GM10847 (cell line): Measurements from ENCODE around the gene DCAF15.

Experiments used
- POLR2A ChIP-seq: IDR thresholded peaks from 2 replicates; pipeline ENCODE4 v1.6.1; 2011; ENCODE audit not compliant: insufficient read length; ENCODE audit errors: extremely low read depth

Gene DCAF15, protein sequence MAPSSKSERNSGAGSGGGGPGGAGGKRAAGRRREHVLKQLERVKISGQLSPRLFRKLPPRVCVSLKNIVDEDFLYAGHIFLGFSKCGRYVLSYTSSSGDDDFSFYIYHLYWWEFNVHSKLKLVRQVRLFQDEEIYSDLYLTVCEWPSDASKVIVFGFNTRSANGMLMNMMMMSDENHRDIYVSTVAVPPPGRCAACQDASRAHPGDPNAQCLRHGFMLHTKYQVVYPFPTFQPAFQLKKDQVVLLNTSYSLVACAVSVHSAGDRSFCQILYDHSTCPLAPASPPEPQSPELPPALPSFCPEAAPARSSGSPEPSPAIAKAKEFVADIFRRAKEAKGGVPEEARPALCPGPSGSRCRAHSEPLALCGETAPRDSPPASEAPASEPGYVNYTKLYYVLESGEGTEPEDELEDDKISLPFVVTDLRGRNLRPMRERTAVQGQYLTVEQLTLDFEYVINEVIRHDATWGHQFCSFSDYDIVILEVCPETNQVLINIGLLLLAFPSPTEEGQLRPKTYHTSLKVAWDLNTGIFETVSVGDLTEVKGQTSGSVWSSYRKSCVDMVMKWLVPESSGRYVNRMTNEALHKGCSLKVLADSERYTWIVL

DNA sequence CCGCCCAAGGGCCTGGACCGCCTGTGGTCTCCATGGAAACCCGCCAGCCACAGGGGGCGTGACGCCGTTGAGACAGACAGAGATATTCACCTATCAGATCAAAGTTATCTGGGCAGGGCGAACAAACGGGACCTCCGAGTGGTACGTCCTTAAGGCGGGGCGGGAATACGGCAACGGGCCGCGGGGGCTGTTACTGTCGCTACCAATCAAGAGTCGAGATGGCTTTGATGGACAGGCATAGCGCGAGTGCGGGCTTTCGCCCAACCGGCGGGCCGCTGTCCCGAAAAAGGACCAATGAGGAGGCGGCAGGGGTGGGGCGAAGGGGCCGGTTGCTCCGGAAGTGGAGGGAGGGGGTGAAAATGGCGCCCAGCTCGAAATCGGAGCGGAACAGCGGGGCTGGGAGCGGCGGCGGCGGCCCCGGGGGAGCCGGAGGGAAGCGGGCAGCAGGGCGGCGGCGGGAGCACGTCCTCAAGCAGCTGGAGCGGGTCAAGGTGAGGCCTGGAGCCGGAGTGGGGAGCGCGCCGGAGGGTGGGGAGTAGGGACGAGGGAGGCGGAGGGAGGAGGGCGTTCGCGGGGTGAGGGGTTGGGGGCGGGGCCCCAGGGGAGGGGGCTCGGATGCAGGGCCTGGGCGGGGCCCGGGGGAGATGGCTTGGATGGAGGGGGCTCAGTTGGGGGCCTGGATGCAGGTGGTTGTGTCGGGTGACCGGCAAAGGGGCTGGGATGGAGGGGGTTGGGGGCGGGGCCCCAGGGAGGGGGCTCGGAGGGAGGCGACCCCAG is at the start of gene DCAF15:
Gene DCAF15 (plus strand): TSS at position 356 of the 777 bp plus-strand sequence. CDS start 4 bp downstream, at position 360.
- TF ChIP-seq POLR2A: peak; percentile 69

DNA sequence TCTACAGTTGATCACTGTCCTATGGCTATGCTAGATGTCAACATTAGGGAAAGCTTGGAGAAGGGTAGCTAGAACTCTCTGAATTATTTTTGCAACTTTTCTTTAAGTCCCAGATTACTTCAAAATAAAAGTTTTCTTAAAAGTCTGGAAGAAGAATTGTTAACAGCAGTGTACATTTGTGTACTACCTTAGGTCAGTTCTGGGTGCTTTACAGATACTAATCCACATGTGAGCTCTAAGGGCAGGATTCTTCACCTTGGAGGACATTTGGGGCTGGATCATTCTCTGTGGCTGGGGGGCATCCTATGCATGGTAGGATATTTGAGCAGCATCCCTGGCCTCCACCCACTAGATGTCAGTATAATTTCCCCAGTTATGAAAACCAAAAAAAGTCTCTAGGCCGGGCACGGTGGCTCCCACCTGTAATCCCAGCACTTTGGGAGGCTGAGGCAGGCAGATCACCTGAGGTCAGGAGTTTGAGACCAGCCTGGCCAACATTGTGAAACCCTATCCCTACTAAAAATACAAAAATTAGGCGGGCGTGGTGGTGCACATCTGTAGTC is 49.2 kb upstream of the DCAF15 start:
- no peak for TF ChIP-seq POLR2A

DNA sequence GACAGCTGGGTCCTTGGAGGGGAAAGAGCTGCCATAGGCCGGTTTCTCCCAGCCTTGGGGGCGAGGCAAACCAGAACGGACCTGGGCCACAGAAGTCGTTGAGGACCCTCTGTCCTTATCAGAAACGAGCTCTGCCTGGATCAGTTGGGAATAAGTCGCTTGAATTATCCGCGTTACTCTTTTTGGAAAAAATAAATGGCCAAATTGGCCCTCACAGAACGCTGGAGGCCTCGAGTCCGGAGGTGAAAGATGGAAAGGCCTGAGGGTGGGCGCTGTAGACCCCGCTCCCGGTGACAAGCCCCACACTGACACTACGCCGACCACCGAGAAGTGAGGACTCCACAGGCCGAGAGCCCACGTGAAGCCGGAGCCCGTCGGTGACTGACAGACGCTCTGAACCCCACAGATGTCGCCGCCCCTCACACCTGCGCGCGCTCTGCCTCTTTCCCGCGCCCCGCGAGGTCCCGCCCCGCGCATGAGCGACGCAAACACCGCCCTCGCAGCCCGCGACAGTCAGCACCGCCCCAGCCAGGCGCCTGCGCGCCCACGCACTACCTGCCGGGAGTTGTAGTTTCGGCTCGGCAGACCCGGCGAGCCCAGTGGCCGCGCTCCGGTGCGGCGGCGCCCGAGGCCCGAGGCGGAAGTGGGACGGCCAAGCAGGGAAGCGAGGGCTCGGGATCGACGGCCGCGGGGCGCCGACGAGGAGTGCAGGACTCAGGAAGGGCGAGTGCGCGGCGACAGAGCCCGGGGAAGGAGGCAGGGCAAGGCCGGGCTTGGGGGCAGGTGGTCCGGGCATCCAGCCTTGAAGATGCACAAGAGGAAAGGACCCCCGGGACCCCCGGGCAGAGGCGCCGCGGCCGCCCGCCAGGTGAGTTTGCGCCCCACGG is 46.4 kb upstream of the DCAF15 start, which contains the start of the genes BRME1 and CC2D1A:
Gene BRME1 (minus strand): TSS at position 484 of the 887 bp plus-strand sequence. CDS start 1,225 bp downstream, outside the sequence.
Gene CC2D1A (plus strand): TSS at position 568 of the 887 bp plus-strand sequence. CDS start 241 bp downstream, at position 809.
- TF ChIP-seq POLR2A: peak; percentile 59

DNA sequence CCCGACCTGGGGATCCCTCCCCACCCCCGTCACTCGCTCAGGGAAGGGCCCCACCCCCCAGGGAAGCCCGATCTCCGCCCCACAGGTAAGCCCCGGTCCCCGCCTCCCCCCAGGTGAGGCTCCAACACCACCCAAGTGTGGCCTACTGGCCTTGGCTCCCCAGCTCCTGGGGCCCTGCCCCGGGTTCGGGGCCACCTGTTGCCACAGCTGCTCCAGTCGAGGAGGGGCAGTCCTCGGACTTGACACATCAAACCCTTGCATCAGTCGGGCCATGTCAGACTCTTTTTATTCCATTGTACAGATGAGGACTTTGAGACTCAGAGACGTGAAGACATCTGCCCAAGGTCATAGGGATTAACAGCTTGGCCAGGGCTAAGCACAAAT is 45.8 kb upstream of the DCAF15 start:
- TF ChIP-seq POLR2A: no peak

DNA sequence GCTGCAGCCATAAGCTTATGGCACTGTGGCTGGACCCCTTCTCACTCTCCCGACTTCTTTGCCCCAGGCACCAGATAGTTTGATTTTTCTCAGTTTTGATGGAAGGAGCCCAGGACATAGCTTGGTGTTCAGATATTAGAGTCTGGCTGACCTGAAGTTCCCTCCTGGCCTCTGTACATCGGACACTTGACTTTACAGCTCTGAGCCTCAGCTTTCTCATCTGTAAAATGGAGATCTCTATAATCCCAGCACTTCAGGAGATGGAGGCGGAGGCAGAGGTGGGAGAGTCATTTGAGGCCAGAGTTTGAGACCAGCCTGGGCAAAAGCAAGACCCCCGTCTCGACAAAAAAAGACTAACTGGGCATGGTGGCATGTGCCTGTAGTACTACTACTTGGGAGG is 45.4 kb upstream of the DCAF15 start:
- no peak for TF ChIP-seq POLR2A

DNA sequence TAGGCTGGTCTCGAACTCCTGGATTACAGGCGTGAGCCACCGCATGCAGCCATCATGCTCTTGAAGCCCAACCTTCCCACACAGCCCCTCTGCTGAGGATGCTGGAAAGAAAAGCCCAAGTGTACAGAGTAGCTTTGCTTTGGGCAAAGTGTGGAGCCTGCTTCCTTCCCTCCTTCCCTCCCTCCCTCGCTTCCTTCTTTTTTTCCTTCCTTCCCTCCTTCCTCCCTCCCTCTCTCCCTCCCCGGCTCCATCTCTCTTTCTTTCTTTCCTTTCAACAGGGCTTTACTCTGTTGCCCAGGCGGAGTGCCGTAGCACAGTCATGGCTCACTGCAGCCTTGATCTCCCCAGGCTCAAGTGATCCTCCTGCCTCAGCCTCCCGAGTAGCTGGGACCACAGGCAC is 43.6 kb upstream of the DCAF15 start:
- TF ChIP-seq POLR2A: no peak

DNA sequence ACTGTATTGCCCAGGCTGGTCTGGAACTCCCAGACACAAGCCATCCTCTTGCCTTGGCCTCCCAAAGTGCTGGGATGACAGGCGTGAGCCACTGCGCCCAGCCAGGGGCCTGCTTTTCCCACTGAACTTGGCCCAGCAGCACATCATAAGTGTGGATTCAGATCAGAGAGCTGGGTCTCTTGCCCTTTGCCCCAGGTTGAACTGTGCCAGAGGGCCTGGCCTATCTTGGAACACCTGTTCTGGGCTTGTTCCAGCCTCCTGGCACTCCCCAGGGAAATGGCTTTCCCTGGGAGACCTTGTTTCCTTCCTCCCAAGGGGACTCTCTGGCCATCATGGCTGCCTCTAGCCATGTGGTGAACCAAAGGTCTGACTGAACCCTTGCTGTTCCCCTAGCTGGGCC is 42.9 kb upstream of the DCAF15 start:
- TF ChIP-seq POLR2A: no peak

DNA sequence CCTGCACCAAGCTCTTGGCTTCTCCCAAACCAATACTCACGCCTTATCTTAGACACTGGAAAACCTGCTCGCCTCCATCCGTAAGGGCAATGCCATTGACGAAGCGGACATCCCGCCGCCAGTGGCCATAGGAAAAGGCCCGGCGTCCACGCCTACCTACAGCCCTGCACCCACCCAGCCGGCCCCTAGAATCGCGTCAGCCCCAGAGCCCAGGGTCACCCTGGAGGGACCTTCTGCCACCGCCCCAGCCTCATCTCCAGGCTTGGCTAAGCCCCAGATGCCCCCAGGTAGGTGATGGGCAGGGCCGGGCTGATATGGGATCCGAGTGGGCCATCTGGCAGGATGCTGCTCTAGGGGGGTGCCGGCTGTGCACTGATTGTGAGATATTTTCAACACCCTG is 39.0 kb upstream of the DCAF15 start:
- TF ChIP-seq POLR2A: no peak

DNA sequence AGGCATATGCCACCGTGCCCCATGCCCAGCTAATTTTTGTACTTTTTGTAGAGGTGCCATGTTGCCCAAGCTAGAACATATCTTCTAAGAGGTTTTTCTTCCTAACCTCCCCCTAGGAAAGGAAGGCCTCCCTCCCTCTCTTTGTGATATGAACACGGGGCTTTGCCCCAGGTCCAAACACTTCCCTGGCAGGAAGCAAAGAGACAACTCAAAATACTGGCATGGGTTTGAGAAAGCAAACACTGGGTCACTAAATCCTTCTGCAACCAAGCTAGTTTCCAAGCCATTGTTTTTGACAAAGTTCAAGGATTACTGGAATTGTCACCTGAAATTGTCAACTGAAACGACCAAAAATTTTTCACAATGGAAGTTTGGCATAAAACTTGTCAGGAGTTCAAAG is 37.5 kb upstream of the DCAF15 start:
- no peak for TF ChIP-seq POLR2A

DNA sequence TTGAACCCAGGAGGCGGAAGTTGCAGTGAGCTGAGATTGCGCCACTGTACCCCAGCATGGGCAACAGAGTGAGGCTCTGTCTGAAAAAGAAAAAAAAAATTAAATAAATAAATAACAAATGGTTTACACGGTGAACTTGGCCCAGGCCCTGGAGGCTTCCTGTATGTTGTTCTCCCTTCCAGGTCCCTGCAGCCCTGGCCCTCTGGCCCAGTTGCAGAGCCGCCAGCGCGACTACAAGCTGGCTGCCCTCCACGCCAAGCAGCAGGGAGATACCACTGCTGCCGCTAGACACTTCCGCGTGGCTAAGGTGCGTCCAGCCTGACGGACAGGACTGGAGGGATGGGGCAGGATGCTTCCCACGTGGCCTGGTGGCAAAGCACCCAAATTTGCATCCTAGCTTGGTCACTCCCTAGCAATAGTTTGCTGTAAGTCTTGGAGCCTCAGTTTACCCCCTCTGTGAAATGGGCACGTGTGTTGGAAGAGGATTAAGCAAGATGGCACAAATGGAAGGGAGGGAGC is 34.4 kb upstream of the DCAF15 start:
- TF ChIP-seq POLR2A: no peak

DNA sequence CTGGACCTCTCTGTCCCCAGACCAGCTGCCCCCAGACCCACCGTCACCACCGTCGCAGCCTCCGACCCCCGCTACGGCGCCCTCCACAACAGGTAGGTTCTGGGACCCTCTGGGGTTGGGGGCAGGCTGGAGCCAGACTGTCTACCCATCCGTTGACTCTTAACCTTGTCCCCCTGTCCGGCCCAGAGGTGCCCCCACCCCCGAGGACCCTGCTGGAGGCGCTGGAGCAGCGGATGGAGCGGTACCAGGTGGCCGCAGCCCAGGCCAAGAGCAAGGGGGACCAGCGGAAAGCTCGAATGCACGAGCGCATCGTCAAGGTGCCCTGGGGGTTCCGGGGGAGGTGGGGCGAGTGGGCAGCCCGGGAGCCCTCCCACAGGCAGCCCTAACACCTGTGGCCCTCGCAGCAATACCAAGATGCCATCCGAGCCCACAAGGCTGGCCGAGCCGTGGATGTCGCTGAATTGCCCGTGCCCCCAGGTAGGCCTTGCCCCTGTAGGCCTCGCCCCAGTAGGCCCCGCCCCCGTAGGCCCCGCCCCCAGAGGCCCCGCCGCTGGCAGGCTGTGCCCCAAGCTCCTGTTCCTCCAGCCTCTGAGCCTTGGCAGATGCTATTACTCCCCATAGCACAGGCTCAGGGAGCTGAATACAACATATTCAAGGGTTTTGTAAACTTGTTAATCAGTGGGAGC is 33.4 kb upstream of the DCAF15 start:
- TF ChIP-seq POLR2A: no peak

DNA sequence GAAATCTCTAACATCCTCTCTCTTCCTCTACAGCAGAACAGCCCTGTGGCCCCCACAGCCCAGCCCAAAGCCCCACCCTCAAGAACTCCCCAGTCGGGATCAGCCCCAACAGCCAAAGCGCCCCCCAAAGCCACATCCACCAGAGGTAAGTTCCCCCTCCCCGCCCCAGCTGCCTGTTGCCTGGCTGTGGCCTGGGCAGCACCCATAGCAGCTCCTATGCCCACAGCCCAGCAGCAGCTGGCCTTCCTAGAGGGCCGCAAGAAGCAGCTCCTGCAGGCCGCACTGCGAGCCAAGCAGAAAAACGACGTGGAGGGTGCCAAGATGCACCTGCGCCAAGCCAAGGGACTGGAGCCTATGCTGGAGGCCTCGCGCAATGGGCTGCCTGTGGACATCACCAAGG is 31.8 kb upstream of the DCAF15 start:
- no peak for TF ChIP-seq POLR2A

DNA sequence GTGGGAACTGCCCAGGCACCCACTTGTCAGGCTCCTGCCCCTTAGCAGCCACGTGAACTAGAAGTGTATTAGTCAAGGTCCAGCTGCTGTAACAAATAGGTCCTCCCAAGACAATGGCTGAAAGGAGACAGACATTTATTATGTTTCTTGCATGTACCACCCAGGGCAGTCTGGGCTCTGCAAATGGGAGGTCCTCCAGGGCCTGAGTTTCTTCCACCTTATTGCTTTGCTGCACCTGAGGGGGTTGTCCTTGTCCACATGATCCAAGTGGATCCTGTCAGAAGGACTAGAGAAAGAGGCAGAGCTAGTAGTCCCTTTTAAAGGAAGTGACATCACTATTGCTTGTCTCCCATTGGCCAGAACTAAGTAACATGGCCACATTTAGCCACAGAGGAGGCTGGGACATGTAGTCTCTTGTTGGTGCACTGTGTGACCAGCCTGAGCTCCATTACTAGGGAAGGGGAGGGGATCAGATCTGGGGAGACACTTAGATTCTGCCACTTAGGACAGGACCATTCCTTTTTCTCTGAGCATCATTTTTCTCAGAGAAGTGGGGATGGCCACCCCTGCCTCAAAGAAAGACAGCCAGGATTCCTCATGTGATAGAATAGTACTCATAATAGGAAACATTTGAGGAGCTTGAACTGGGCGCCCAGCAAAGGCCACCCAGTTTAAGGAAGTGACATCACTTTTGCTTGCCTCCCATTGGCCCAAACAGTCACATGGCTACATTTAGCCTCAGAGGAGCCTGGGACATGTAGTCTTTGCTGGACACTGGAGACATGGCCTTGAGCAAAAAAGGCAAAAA is 31.2 kb upstream of the DCAF15 start:
- no peak for TF ChIP-seq POLR2A
